ENCODE results near the gene WDR53. TPM values are rescaled to one million over a fixed set of nuclear protein-coding genes. Genes with fewer than 3 reads are reported as not detected.
A peak's percentile ranks its signal among the peaks of the same experiment; 100 is the strongest.

The WDR53 gene
- total and polyA plus RNA-seq, 11 donors: 4.2 to 15.5 (median 8.4) TPM

GRCh38 chr3:196569003-196569516 is 706 bp upstream of the WDR53 start:
- TF ChIP-seq POLR2A (IDR thresholded peaks at IDR 0.05) (no peak), CTCF (IDR thresholded peaks at IDR 0.05) (no peak)
- peaks cover 0 to 23% (median 5%) of the 10 kb centered on the region in 9 donors for H3K36me3 ChIP-seq
- ATAC-seq (peak in 1 of 4 donors; percentile 1), DNase-seq (peak; percentile 13 to 69 (median 35))
- no peaks in the 10 kb centered on the region for H3K9me3 ChIP-seq
- peak overlapping the region; percentile 52 to 98 (median 80) for H3K4me3 ChIP-seq
- H3K27ac ChIP-seq: peak overlapping the region in 11 of 12 donors; percentile 68 to 93 (median 83)
- no peaks in the 10 kb centered on the region for H3K27me3 ChIP-seq
- peaks cover 0 to 42% (median 22%) of the 10 kb centered on the region in 12 donors for H3K4me1 ChIP-seq
- intact Hi-C loops (cut with DNase I): loop anchor here in 1 of 10 donors (10.0 kb wide), 1 partner anchor 296 kb away; the partner anchor contains the start of gene SENP5
- WGBS, 4 donors: 0 to 2% (median 1%) methylated on average over 14 to 44 of the region's 44 CpGs

GRCh38 chr3:196563721-196564225 is 4.6 kb downstream of the WDR53 start:
- intact Hi-C loops (cut with DNase I): loop anchor here in 1 of 10 donors (10.0 kb wide), 1 partner anchor 301 kb away; the partner anchor contains the start of gene SENP5
- H3K36me3 ChIP-seq: peaks cover 0 to 57% (median 24%) of the 10 kb centered on the region in 9 donors
- peaks cover 0 to 14% (median 8%) of the 10 kb centered on the region in 12 donors for H3K4me1 ChIP-seq
- no peak overlapping the region for H3K4me3 ChIP-seq
- DNase-seq (no peak), ATAC-seq (no peak)
- TF ChIP-seq CTCF (IDR thresholded peaks at IDR 0.05) (no peak), POLR2A (IDR thresholded peaks at IDR 0.05) (no peak)
- H3K27me3 ChIP-seq: no peaks in the 10 kb centered on the region
- H3K27ac ChIP-seq: peak overlapping the region in 1 of 12 donors; percentile 34
- WGBS, 4 donors: 90 to 94% (median 90%) methylated on average over 9 of the region's 9 CpGs
- H3K9me3 ChIP-seq: no peaks in the 10 kb centered on the region

- no peaks in the 10 kb centered on the region for H3K9me3 ChIP-seq
- ATAC-seq (no peak), DNase-seq (no peak)
- WGBS, 4 donors: 43 to 56% (median 49%) methylated on average over 3 of the region's 3 CpGs
- peaks cover 0 to 49% (median 16%) of the 10 kb centered on the region in 9 donors for H3K36me3 ChIP-seq
- no peaks in the 10 kb centered on the region for H3K27me3 ChIP-seq
- intact Hi-C loops (cut with DNase I): loop anchor here in 1 of 10 donors (10.0 kb wide), 1 partner anchor 305 kb away; the partner anchor contains the start of gene SENP5
- TF ChIP-seq CTCF (IDR thresholded peaks at IDR 0.05): no peak
- no peak for TF ChIP-seq POLR2A (IDR thresholded peaks at IDR 0.05)
- no peak overlapping the region for H3K27ac ChIP-seq
- H3K4me1 ChIP-seq: peaks cover 0 to 3% (median 0%) of the 10 kb centered on the region in 12 donors
- H3K4me3 ChIP-seq: no peak overlapping the region
These were observed 8.5 kb downstream of the WDR53 start for GRCh38 chr3:196559826-196560225.

GRCh38 chr3:196558476-196558875 is 9.9 kb downstream of the WDR53 start:
- intact Hi-C loops (cut with DNase I): no loop called here
- H3K27me3 ChIP-seq: no peaks in the 10 kb centered on the region
- H3K4me1 ChIP-seq: peaks cover 0 to 6% (median 0%) of the 10 kb centered on the region in 12 donors
- DNase-seq (no peak), ATAC-seq (no peak)
- H3K36me3 ChIP-seq: peaks cover 0 to 49% (median 26%) of the 10 kb centered on the region in 9 donors
- H3K9me3 ChIP-seq: no peaks in the 10 kb centered on the region
- TF ChIP-seq CTCF (IDR thresholded peaks at IDR 0.05) (no peak), POLR2A (IDR thresholded peaks at IDR 0.05) (no peak)
- no peak overlapping the region for H3K4me3 ChIP-seq
- no peak overlapping the region for H3K27ac ChIP-seq
